Tibial nerve (tissue), 4 donors: ENCODE results near the gene PGF. TPM values are rescaled to one million over a fixed set of nuclear protein-coding genes. Genes with fewer than 3 reads are reported as not detected.

ENCODE experiments used
- DNase-seq, 2 donors: peaks; one replicate each; pipeline ENCODE4 v3.0.0-alpha.2; 2019; ENCODE audit warnings: low spot score in 2 of 2
- H3K27ac ChIP-seq, 4 donors: fragments of 200-600 bp; sonication (generic) in 3 of 4; one replicate each; pipeline ENCODE4 v1.5.1; 2017 to 2019; ENCODE audit warnings: mild to moderate bottlenecking in 1 of 4
- H3K27me3 ChIP-seq, 2 donors: fragments of 200-600 bp; sonication (generic) in 1 of 2; one replicate each; pipeline versions ENCODE4 v1.5.1 to v1.6.0; 2017 to 2019
- H3K36me3 ChIP-seq, 3 donors: fragments of 200-600 bp; sonication (generic); one replicate each; pipeline ENCODE4 v1.5.1; 2018 to 2019
- H3K4me1 ChIP-seq, 4 donors: fragments of 200-600 bp; sonication (generic) in 3 of 4; one replicate each; pipeline ENCODE4 v1.5.1; 2017 to 2019
- H3K4me3 ChIP-seq, 4 donors: fragments of 200-600 bp; sonication (generic) in 3 of 4; one replicate each; pipeline ENCODE4 v1.5.1; 2017 to 2019; ENCODE audit warnings: mild to moderate bottlenecking in 1 of 4, moderate library complexity in 1 of 4
- H3K9me3 ChIP-seq, 4 donors: fragments of 200-600 bp; sonication (generic) in 3 of 4; one replicate each; pipeline ENCODE4 v1.5.1; 2017 to 2019
- CTCF ChIP-seq, 5 experiments: fragments of 200-600 bp in 3 of 5; fragments of 450-650 bp in 2 of 5; sonication (generic) in 3 of 5; IDR thresholded peaks; one replicate each; pipeline ENCODE4 v1.5.1; 2016 to 2019; ENCODE audit warnings: antibody characterized with exemption in 5 of 5, mild to moderate bottlenecking in 3 of 5, moderate library complexity in 2 of 5
- EP300 ChIP-seq, 2 donors: sonication (generic); formaldehyde crosslinking; IDR thresholded peaks; one replicate each; pipeline ENCODE4 v1.6.1; 2017; ENCODE audit warnings: antibody characterized with exemption in 2 of 2, mild to moderate bottlenecking in 1 of 2
- POLR2A ChIP-seq, 2 donors: fragments of 450-650 bp; IDR thresholded peaks; one replicate each; pipeline ENCODE4 v1.6.1; 2017; ENCODE audit warnings: antibody characterized with exemption in 2 of 2, mild to moderate bottlenecking in 2 of 2, moderate library complexity in 2 of 2
- WGBS, 2 donors: methylation state at CpG; one replicate each; pipeline ENCODE4 v1.1.5; 2018; 5-methylcytosine and 5-hydroxymethylcytosine counted together
- total RNA-seq, 4 donors: library from RNA; depleted of rRNA; stranded (reverse); fragments of >200 nt; gene quantifications; one replicate each; pipeline ENCODE4 v1.1.0, GENCODE V29; 2016

PGF gene
- total RNA-seq, 4 donors from 2014 or later, result 13.2 to 39.5 (median 18.0) TPM

GRCh38 chr14:74945852-74946658 lies 9.3 kb downstream of the PGF start:
- Histone ChIP-seq H3K36me3 (peaks cover 0 to 20% (median 0%) of the 10 kb centered on the region in 3 donors), H3K4me3 (no peak overlapping the region), H3K9me3 (no peaks in the 10 kb centered on the region), H3K4me1 (peaks cover 0 to 37% (median 17%) of the 10 kb centered on the region in 4 donors), H3K27ac (peak overlapping the region in 3 of 4 donors; percentile 2 to 60 (median 37)), H3K27me3 (no peaks in the 10 kb centered on the region)
- 42 to 51% methylated on average over 17 of the region's 17 CpGs for WGBS, 2 donors
- TF ChIP-seq EP300 (IDR thresholded peaks at IDR 0.05), result peak in 1 of 2 donors; percentile 22
- TF ChIP-seq CTCF (IDR thresholded peaks at IDR 0.05), result peak; percentile 91 to 93 (median 91)
- TF ChIP-seq POLR2A (IDR thresholded peaks at IDR 0.05), result no peak
- DNase-seq, result peak; percentile 70 to 86

GRCh38 chr14:74945261-74945851 lies 10.0 kb downstream of the PGF start:
- Histone ChIP-seq H3K9me3 (no peaks in the 10 kb centered on the region), H3K36me3 (peaks cover 0 to 20% (median 0%) of the 10 kb centered on the region in 3 donors), H3K4me3 (no peak overlapping the region), H3K4me1 (peaks cover 0 to 40% (median 23%) of the 10 kb centered on the region in 4 donors), H3K27ac (no peak overlapping the region), H3K27me3 (no peaks in the 10 kb centered on the region)
- no peak for DNase-seq
- no peak for TF ChIP-seq EP300 (IDR thresholded peaks at IDR 0.05)
- peak; percentile 9 to 37 (median 31) for TF ChIP-seq CTCF (IDR thresholded peaks at IDR 0.05)
- WGBS, 2 donors, result 60 to 66% methylated on average over 17 of the region's 17 CpGs

- Histone ChIP-seq H3K4me3 (no peak overlapping the region), H3K27me3 (no peaks in the 10 kb centered on the region), H3K36me3 (peaks cover 0 to 5% (median 0%) of the 10 kb centered on the region in 3 donors), H3K27ac (peak overlapping the region; percentile 7 to 82 (median 72)), H3K9me3 (no peaks in the 10 kb centered on the region), H3K4me1 (peaks cover 0 to 58% (median 38%) of the 10 kb centered on the region in 4 donors)
- DNase-seq, result no peak
- TF ChIP-seq POLR2A (IDR thresholded peaks at IDR 0.05) (no peak), EP300 (IDR thresholded peaks at IDR 0.05) (no peak), CTCF (IDR thresholded peaks at IDR 0.05) (no peak)
- 79 to 81% methylated on average over 11 of the region's 11 CpGs for WGBS, 2 donors
These were observed 12.8 kb downstream of the PGF start for GRCh38 chr14:74942608-74943007.

- WGBS, 2 donors, result 59 to 60% methylated on average over 12 of the region's 12 CpGs
- Histone ChIP-seq H3K4me1 (peaks cover 0 to 58% (median 38%) of the 10 kb centered on the region in 4 donors), H3K4me3 (peak overlapping the region in 1 of 4 donors; percentile 27), H3K36me3 (peaks cover 0 to 5% (median 0%) of the 10 kb centered on the region in 3 donors), H3K27me3 (no peaks in the 10 kb centered on the region), H3K9me3 (no peaks in the 10 kb centered on the region), H3K27ac (peak overlapping the region; percentile 7 to 82 (median 72))
- DNase-seq, result no peak
- no peak for TF ChIP-seq POLR2A (IDR thresholded peaks at IDR 0.05)
- TF ChIP-seq EP300 (IDR thresholded peaks at IDR 0.05), result no peak
- TF ChIP-seq CTCF (IDR thresholded peaks at IDR 0.05), result no peak
These were observed 13.2 kb downstream of the PGF start for GRCh38 chr14:74942181-74942580.

- Histone ChIP-seq H3K4me3 (peak overlapping the region in 2 of 4 donors; percentile 1 to 27), H3K27me3 (no peaks in the 10 kb centered on the region), H3K9me3 (no peaks in the 10 kb centered on the region), H3K27ac (peak overlapping the region; percentile 7 to 82 (median 72)), H3K36me3 (peaks cover 0 to 5% (median 0%) of the 10 kb centered on the region in 3 donors), H3K4me1 (peaks cover 0 to 53% (median 38%) of the 10 kb centered on the region in 4 donors)
- TF ChIP-seq POLR2A (IDR thresholded peaks at IDR 0.05) (no peak), EP300 (IDR thresholded peaks at IDR 0.05) (peak in 1 of 2 donors; percentile 33)
- no peak for DNase-seq
- 24 to 31% methylated on average over 13 of the region's 13 CpGs for WGBS, 2 donors
These were observed 13.7 kb downstream of the PGF start for GRCh38 chr14:74941676-74942097.
